Coronary artery (tissue), 2 donors: ENCODE data around the gene SMAD9.
A peak's percentile ranks its signal among the peaks of the same experiment; 100 is the strongest.

Source experiments
- DNase-seq: peaks from one replicate; pipeline ENCODE4 v3.0.0-alpha.2; 2017; ENCODE audit warnings: low spot score
- H3K27ac ChIP-seq, 2 donors: fragments of 200-600 bp; sonication (generic); one replicate each; pipeline ENCODE4 v1.5.1; 2016 to 2019
- H3K4me3 ChIP-seq: fragments of 200-600 bp; sonication (generic); 2 replicates; pipeline ENCODE4 v1.5.1; 2016; ENCODE audit warnings: mild to moderate bottlenecking, moderate library complexity
- CTCF ChIP-seq: fragments of 200-600 bp; sonication (generic); IDR thresholded peaks from one replicate; pipeline ENCODE4 v1.5.1; 2019; ENCODE audit warnings: antibody characterized with exemption

Gene SMAD9

GRCh38 chr13:36919833-36920615, at the start of gene SMAD9:
Gene SMAD9 (minus strand): TSS chr13:36920238. CDS start chr13:36879689, 40,549 bp downstream.
- Histone ChIP-seq H3K27ac (peak within 1 kb of the TSS; percentile 75 to 89), H3K4me3 (peak within 1 kb of the TSS; percentile 90)
- no peak for TF ChIP-seq CTCF
- no peak for DNase-seq

GRCh38 chr13:36966404-36966803, 46.4 kb upstream of the SMAD9 start:
- TF ChIP-seq CTCF, result no peak
- no peak overlapping the region for H3K27ac ChIP-seq
- no peak overlapping the region for H3K4me3 ChIP-seq
- no peak for DNase-seq

DNA sequence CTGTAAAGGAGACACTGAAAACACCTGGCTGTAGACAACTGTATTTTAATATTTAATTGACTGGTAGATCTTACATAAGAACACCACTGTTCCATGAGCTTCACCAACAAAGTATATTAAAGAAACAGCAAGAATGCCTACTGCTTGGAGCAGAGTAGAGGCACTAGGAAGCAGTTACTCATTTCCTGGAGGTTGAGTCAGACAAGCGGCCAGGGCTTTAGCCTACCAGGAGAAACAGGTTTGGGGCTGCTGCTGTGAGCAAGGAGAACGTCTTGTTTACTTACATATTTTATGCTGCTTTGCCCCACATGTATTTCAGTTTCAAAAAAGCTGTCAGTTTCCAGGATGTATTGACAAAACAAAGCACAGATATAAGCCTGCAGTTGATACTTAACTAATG, 45.7 kb upstream of the SMAD9 start:
- H3K27ac ChIP-seq, result no peak overlapping the region
- DNase-seq, result no peak
- H3K4me3 ChIP-seq, result no peak overlapping the region
- no peak for TF ChIP-seq CTCF

- no peak overlapping the region for H3K4me3 ChIP-seq
- TF ChIP-seq CTCF, result no peak
- no peak overlapping the region for H3K27ac ChIP-seq
- no peak for DNase-seq
Measured at GRCh38 chr13:36959456-36960116, 39.5 kb upstream of the SMAD9 start.

- Histone ChIP-seq H3K4me3 (no peak overlapping the region), H3K27ac (no peak overlapping the region)
- no peak for TF ChIP-seq CTCF
- no peak for DNase-seq
Measured at GRCh38 chr13:36954542-36954941, 34.5 kb upstream of the SMAD9 start.

GRCh38 chr13:36950920-36951319, 30.9 kb upstream of the SMAD9 start:
- Histone ChIP-seq H3K4me3 (no peak overlapping the region), H3K27ac (no peak overlapping the region)
- no peak for DNase-seq
- TF ChIP-seq CTCF, result no peak

DNA sequence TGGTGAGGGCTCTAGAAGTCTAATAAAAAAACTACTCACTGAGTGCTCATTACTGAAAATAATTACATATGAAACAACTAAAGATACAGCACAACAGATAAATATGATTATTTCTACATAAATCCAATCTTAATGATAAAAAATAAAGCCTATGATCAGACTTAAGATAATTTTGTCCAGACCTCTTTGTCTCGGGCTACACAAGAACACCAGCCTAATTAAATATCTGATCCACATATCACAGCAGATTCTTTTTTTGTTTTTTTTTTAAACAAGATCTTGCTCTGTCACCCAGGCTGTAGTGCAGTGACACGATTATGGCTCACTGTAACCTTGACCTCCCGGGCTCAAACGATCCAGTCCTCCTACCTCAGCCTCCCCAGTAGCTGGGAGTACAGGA, 30.3 kb upstream of the SMAD9 start:
- no peak for TF ChIP-seq CTCF
- no peak overlapping the region for H3K4me3 ChIP-seq
- no peak for DNase-seq

More for the DNA sequence above, 30.3 kb upstream of the SMAD9 start:
- H3K27ac ChIP-seq, result no peak overlapping the region
